HL-60 (cell line): ENCODE results near the gene NOTUM.

ENCODE experiments used
- DNase-seq, 2 experiments: peaks; one replicate each; pipeline ENCODE4 v3.0.0-alpha.2; 2010 to 2020; ENCODE audit warnings: low read depth in 1 of 2, low spot score in 1 of 2
- H3K27ac ChIP-seq: fragments of 250-450 bp; sonication (Bioruptor Pico); replicated peaks from 2 replicates; pipeline ENCODE4 v1.5.1; 2020; ENCODE audit warnings: mild to moderate bottlenecking, moderate library complexity
- H3K27me3 ChIP-seq: fragments of 250-450 bp; sonication (Bioruptor Pico); 2 replicates; pipeline ENCODE4 v1.5.1; 2021; ENCODE audit warnings: mild to moderate bottlenecking, moderate library complexity; ENCODE audit not compliant: insufficient read depth, poor library complexity, severe bottlenecking
- H3K4me3 ChIP-seq: replicated peaks from 2 replicates; pipeline ENCODE4 v1.5.1; 2011; ENCODE audit warnings: mild to moderate bottlenecking, control low read depth, low read length; ENCODE audit not compliant: insufficient read depth
- CTCF ChIP-seq: IDR thresholded peaks from one replicate; pipeline ENCODE4 v1.5.1; 2011; ENCODE audit warnings: low read length, control low read depth, inconsistent platforms; ENCODE audit not compliant: insufficient read depth
- GABPA ChIP-seq: IDR thresholded peaks from 2 replicates; pipeline ENCODE4 v1.6.1; 2012; ENCODE audit warnings: low read depth
- POLR2AphosphoS5 ChIP-seq: IDR thresholded peaks from 2 replicates; pipeline ENCODE4 v1.6.1; 2012; ENCODE audit warnings: low read depth
- REST ChIP-seq: IDR thresholded peaks from 2 replicates; pipeline ENCODE4 v1.6.1; 2012; ENCODE audit warnings: low read depth; ENCODE audit not compliant: insufficient replicate concordance
- SPI1 ChIP-seq: IDR thresholded peaks from 2 replicates; pipeline ENCODE4 v1.6.1; 2012; ENCODE audit warnings: low read depth, mild to moderate bottlenecking, borderline replicate concordance

NOTUM gene

GRCh38 chr17:81964081-81964849 is 3.3 kb upstream of the NOTUM start:
- Histone ChIP-seq H3K27me3 (peaks cover 14% of the 10 kb centered on the region), H3K4me3 (no peak overlapping the region), H3K27ac (no peak overlapping the region)
- DNase-seq = no peak
- TF ChIP-seq GABPA (no peak), POLR2AphosphoS5 (no peak), REST (no peak), CTCF (no peak), SPI1 (no peak)

GRCh38 chr17:81962499-81963441 is 1.8 kb upstream of the NOTUM start:
- Histone ChIP-seq H3K4me3 (no peak overlapping the region), H3K27me3 (peaks cover 14% of the 10 kb centered on the region), H3K27ac (no peak overlapping the region)
- no peak for TF ChIP-seq SPI1
- TF ChIP-seq REST = no peak
- TF ChIP-seq POLR2AphosphoS5 = no peak
- TF ChIP-seq CTCF = no peak
- TF ChIP-seq GABPA = no peak
- no peak for DNase-seq

- DNase-seq = no peak
- no peak overlapping the region for H3K27ac ChIP-seq
- TF ChIP-seq REST = peak; percentile 57
- no peak for TF ChIP-seq GABPA
- H3K4me3 ChIP-seq = no peak overlapping the region
- peaks cover 14% of the 10 kb centered on the region for H3K27me3 ChIP-seq
These were observed 823 bp upstream of the NOTUM start for GRCh38 chr17:81961521-81962498.
